AG10803 (cell line): Measurements from ENCODE around the gene ARHGAP4.

Experiments
- DNase-seq: peaks from one replicate; pipeline ENCODE4 v3.0.0; 2010; ENCODE audit warnings: low read depth
- H3K4me3 ChIP-seq: 2 replicates; pipeline ENCODE4 v1.5.1; 2011; ENCODE audit warnings: mild to moderate bottlenecking, low read length, control low read depth
- TF ChIP-seq, protein P1 (sequence below): conservative IDR thresholded peaks from 2 replicates; pipeline ENCODE4 v1.5.1; 2011; ENCODE audit warnings: mild to moderate bottlenecking, low read length, control low read depth, inconsistent platforms

ARHGAP4 gene

DNA sequence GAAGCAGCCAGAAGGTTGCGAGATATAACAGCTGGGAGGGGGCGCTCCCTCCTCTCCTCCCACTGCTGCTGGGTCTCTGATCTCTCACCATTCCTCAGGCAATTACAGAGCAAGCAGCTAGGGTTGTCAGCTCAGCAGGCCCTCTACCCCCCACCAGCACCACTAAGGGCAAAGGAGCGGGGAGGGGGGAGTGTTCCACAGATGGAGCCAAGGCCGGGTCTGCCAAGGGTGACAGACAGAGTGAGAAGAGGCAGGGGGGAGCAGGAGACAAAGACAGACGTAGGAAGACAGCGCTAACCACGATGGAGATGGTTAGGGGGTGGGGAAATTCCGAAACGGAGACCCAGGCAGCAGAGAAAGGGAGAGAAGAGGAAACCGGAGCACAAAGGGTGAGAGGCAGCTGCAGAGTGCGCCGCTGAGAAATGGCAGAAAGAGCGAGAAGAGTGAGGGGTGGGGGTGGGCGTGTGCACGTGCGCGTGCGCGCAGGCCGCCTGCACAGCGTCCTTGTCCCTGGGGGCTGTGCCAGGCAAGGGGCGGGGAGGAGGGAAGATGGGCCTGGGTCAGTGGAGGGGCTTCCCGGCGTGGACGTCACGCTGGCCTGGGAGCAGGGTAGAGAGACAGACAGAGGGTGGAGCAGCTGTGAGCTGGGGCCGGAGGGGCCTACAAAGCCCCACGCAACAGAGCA is 47.0 kb downstream of the ARHGAP4 start:
- TF ChIP-seq, protein P1, sequence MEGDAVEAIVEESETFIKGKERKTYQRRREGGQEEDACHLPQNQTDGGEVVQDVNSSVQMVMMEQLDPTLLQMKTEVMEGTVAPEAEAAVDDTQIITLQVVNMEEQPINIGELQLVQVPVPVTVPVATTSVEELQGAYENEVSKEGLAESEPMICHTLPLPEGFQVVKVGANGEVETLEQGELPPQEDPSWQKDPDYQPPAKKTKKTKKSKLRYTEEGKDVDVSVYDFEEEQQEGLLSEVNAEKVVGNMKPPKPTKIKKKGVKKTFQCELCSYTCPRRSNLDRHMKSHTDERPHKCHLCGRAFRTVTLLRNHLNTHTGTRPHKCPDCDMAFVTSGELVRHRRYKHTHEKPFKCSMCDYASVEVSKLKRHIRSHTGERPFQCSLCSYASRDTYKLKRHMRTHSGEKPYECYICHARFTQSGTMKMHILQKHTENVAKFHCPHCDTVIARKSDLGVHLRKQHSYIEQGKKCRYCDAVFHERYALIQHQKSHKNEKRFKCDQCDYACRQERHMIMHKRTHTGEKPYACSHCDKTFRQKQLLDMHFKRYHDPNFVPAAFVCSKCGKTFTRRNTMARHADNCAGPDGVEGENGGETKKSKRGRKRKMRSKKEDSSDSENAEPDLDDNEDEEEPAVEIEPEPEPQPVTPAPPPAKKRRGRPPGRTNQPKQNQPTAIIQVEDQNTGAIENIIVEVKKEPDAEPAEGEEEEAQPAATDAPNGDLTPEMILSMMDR = no peak
- no peak for DNase-seq
- H3K4me3 ChIP-seq = no peak overlapping the region

DNA sequence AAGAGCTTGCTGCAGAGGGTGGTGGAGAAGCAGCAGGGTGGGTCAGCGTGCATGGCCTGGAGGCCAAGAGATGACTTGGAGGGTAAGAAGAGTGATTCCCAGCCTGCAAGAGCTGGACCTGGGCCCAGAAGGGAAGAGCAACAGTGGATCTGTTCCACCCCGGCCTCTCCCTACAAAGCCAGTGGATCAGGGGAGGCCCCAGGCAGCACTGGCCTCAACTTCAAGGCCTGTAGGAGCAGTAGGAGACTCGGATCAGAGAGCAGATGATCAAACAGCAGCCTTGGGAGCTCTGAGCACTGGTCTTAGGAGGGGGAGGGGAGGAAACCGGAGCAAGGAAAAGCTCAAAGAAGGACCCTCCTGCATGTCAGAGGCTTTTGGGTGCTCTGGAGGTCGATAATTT is 47.7 kb downstream of the ARHGAP4 start:
- H3K4me3 ChIP-seq = no peak overlapping the region
- TF ChIP-seq, protein P1 = no peak
- DNase-seq = no peak

DNA sequence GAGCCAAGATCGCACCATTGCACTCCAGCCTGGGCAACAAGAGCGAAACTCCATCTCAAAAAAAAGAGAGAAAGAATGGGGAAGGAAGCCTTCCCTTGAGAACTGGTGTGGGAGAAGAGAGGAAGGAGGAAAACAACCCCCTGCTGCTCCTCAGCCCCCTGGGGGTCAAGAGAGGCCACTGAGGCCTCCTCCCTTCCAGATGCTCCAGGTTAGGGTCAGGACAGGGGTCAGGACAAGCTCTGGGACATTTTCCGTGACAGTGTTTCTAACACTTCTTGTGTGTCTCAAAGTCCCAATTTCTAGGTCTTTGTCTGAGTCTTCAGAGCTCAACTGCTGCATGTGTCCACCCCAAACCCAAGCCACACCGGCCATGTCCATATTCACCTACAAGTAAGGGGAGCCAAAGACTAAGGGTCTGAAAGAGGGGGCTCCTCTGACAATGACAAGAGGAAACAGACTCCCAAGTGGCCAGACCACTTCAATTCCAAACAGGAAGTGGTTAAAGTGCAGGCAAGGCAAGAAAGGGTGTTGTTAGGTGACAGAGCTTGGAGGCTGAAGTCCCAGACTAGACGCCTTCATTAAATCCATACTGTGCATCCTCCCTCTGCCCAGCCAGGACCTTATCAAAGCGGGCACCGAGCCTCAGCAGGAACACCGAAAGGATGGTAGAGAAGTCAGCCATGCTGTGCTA is 48.3 kb downstream of the ARHGAP4 start:
- H3K4me3 ChIP-seq = no peak overlapping the region
- TF ChIP-seq, protein P1 = no peak
- DNase-seq = no peak

DNA sequence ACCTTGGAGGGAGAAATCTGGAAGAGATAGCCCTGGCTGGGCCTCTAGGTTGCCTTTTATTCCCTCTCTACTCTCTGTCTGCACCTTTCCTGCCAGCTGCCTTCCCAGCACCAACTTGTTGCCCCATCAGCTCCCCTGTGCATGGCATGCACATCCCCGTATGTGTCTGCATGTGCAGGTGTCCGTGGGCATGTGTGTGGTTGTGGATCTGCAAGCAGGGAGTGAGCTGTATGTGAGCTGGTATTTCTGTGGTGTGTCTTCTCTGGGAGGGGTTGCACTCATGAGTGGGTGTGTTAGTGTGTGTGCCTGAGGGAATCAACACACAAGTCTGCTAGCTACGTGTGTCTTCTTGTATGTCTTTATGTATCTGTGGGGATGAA is 50.0 kb downstream of the ARHGAP4 start:
- DNase-seq = no peak
- TF ChIP-seq, protein P1 = no peak
- H3K4me3 ChIP-seq = no peak overlapping the region

DNA sequence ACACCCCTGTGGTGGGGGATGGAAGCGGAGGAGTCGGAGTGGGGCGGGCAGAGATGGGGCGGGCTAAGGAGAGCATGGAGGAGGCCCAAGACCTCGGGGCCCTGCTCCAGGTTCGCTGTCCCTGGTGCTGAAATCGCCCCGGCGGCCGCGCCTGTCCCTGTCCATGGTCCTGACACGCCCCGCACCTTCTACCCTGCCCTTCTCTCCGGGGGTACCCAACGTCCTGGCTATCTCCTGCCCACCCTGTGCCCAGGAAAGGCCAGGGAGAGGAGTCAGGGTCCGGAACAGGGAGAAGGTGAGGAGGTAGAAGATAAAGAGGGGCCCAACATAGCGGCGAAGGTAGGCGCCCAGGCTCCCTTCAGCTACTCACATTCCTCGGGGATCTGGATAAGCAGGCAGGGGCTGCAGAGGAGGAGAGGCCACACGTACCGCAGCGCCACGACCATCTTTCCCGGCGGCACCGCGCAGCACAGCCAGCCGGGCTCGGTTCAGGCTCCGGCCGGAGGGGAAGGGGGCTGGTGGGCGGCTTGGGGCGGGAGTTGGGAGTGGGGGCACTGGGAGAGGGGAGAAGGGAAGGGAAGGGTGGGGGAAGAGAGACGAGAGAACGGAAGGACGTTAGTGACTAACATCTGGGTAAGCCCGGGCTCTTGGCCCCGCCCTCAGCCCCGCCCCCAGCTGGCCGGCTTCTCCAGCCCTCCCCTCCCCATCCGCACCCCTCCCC is 50.5 kb downstream of the ARHGAP4 start:
- H3K4me3 ChIP-seq = no peak overlapping the region
- DNase-seq = peak; percentile 8
- TF ChIP-seq, protein P1 = no peak

DNA sequence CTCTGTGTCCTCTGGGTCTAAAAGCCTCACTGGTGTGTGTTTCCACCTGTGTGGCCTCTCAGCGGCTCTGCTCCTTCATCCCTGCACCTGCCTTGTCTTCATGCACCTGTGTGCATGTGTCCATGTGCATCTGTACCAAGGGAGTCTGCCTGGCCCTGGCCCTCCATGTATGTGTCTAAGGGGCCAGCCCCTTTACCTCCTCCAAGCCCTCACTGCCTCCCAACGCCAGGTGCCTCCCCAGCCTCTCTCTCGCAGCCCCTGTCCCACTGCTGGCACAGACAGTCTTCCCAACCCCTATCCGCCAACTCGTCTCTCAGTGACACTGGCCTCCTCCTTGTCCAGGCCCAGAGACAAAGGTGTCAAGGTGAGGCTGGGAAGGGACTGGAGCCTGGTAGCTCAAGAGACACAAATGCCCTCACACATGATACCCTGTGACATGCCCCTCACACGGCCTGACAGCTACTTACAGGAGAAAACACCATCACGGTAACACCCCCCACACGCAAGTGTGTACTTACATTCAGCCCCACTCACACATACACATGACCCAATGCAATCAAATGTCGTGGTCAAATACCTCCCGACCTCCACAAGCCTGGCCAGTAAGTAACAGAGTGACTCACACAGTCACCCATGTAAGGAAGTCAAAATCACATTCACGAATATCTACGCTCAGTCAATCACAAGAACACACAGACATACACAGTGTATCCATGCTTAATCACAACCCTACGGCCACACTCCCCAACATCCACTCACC is 51.5 kb downstream of the ARHGAP4 start:
- TF ChIP-seq, protein P1 = no peak
- H3K4me3 ChIP-seq = no peak overlapping the region
- DNase-seq = no peak
